ENCODE results near the gene MOV10L1.
"Not testable (repeated sequence)": the region's sequence is repeated elsewhere in the genome, so short reads cannot be mapped to it uniquely, and the experiment has no call there.

The MOV10L1 gene

DNA sequence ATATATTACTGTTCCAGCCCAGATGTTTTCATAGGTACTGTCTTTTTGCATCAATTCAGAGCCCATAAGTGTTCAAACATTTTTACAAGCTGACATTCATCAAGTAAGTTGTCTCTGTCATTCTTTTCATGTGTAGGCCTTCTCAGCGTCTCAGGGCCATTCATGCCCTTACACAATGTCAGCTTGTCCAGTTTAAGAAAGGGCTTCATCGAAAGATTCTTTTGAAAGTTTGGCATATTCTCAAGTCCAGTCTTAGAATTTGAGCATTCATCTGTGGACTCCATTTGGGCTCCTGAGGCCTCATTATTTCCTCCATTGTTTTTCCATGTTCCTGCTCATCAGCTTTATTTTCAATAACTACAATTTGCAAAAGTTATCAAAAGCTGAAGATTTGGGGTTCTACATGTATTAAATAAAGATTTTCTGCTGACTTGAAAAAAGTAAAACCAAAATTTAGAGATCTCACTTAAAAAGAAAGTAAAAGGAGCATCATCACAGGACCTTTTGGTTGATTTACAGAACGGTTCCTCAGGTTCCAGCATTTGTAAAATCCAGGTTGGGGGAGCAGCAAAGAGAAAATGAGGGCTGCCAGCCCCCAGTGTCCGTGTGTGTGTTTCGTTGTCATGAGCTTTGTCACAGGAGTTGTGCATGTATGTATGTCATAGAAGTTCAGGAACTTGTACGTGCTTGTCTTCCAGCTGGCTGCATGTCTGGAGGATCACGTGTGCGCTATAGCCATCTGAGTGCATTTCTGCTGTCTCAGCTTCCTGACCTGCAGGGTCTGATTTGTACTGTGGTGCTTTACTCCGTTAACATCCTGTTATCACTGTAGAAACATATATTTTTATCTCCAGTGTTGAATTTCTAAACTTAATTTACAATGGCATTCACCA is 15.6 kb downstream of the MOV10L1 start:
- peak; percentile 62 for DNase-seq (ENCODE audit: low read depth)

DNA sequence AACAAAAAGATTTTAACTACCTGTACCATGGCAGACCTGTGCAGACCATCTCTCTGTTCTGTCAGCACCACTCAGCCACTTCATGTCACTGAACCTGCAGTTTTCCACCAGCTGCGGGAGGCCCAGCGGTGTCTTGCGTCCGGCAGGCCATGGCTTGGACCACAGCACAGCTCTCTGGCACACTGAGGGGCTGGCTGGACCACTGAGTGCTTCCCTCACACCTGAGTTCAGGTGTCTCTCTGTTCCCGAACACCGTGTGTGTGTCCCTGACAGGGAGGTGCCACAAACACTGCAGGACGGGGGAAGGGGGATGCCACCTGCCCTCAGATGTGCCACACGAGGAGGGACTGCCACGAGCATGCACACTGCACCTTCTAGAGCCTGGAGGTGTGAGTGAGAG is 17.7 kb downstream of the MOV10L1 start:
- no peak for DNase-seq (ENCODE audit: low read depth)

GRCh38 chr22:50111056-50111455 is 21.2 kb downstream of the MOV10L1 start:
- no peak for DNase-seq (ENCODE audit: low read depth)

- peak; percentile 94 for DNase-seq (ENCODE audit: low read depth)
Observed at GRCh38 chr22:50112151-50113118, 22.6 kb downstream of the MOV10L1 start.

DNA sequence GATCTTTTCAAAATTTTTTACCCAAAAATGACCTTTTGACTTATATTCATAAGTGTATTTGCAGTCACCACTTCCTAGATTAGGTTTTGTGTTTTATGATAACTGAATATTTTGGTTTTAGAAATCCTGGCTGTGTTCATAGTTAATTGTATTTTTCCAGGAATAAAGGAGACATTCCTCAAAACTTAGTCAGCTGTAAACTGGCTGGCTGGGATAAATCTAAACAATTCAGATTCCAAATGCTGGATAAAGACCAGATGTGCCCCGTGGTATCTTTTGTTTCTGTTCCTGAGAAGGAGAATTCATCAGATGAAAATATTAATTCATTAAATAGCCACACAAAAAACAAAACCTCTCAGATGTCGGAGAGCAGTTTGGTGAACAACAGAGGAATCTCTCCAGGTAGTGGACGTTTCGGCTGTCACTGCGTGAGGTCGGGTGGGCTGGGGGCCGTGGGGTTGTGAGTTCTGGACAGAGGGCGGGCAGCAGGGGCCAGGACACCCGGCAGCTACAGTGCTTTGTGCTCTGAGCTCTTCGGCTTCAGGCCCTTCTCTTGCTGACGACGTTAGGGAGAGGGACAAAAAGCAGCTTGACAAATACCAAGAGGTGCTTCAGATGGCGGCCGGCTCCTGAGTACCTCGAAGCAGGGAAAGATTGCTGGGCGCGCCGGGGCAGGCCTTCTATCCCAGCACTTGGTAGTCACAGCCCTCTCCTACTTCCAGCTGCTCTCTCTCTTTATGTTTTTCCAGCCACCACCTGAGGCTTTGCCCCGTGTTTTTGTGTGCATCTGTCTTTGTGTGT is 24.6 kb downstream of the MOV10L1 start:
- DNase-seq (ENCODE audit: low read depth) = peak; percentile 66

DNA sequence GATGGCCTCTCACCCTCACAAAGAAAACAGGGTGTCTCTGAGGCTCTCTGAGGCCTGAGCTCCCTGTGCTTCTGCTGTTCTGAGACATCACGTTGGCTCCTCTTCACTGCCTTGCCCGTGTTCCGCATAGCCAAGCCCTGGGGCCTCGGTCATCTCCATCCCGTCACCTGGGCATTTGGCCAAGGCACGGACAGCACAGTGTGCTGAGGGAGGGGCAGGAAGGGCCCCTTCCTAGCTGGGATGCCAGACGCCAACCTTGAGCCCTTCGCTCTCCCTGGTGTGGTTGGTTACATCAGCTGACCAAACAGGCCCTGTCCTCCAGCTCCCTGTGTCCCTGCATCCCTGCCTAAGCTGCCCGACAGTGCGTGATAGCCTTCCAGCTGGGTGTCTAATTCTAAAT is 25.9 kb downstream of the MOV10L1 start:
- peak; percentile 25 for DNase-seq (ENCODE audit: low read depth)

GRCh38 chr22:50117168-50117762 is 27.5 kb downstream of the MOV10L1 start:
- DNase-seq (ENCODE audit: low read depth) = no peak

- peak; percentile 49 for DNase-seq (ENCODE audit: low read depth)
Observed at GRCh38 chr22:50118129-50118528, 28.3 kb downstream of the MOV10L1 start.

DNA sequence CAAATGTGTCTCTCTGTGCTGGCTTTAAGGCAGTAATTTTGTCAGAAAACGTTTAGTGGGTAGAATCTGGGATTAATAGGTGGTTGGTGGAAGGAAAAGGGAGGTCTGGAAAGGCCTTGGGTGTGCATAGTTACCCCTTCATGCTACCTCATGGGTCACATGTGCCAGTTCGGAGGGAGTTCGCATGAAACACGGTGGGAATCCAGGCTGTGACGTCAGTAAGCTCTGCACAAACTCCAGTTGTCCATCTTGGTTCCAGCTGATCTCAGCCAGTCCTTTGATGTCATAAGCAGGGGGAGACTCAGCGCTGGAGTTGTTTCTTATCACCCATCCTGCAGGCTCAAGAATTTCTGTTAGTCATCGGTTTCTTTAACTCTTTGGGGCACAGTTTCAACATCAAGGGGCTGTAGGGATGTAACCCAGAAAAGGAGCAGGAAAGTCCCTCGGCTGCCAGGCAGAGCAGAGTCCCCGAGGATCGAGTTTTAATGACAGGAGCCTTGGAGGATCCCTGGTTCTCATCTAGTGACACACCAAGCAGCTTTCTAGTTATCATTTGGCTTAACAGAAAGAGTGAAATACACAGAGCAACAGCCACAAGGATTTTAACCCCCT is 28.9 kb downstream of the MOV10L1 start:
- DNase-seq (ENCODE audit: low read depth) = peak; percentile 99

GRCh38 chr22:50119169-50119767 is 29.5 kb downstream of the MOV10L1 start:
- no peak for DNase-seq (ENCODE audit: low read depth)

GRCh38 chr22:50119768-50120251 is 30.0 kb downstream of the MOV10L1 start:
- no peak for DNase-seq (ENCODE audit: low read depth)

DNA sequence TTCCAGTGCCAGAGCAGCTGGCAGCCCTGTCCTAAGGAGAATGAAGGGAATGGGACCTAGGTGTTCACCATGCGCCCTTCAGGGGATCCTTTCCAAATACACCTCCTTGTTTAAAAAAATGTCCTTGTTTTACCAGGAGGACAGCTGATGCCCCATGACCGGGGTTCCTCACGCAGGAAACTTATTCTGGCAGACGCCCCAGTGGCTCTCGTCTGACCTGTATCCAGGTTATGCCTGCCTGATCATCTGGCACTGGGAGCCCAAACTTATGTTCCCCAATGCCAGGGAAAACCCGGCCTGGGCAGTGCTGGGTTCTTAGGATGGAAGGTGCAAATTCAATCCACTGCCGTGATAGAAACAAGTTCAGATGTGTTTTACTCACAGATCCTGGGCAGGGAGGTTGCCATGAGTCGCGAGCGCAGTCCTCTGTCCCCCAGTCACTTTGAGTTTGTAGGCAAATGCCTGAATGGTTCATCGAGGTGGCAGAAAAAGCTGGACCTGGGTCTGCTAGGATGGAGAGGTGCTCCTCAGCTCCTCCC is 31.5 kb downstream of the MOV10L1 start:
- no peak for DNase-seq (ENCODE audit: low read depth)

DNA sequence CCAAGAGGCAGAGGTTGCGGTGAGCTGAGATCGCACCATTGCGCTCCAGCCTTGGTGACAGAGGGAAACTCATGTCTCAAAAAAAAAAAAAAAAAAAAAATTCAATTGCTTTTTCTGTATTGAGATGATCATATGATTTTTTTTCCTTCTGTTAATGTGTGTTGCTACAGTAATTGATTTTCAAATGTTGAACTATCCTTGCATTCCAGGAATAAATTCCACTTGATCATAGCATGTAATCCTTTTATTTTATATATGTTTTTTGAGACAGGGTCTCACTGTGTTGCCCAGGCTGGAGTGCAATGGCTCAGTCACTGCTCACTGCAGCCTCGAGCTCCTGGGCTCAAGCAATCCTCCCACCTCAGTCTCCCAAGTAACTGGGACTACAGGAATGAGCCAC is 33.3 kb downstream of the MOV10L1 start:
- no peak for DNase-seq (ENCODE audit: low read depth)

DNA sequence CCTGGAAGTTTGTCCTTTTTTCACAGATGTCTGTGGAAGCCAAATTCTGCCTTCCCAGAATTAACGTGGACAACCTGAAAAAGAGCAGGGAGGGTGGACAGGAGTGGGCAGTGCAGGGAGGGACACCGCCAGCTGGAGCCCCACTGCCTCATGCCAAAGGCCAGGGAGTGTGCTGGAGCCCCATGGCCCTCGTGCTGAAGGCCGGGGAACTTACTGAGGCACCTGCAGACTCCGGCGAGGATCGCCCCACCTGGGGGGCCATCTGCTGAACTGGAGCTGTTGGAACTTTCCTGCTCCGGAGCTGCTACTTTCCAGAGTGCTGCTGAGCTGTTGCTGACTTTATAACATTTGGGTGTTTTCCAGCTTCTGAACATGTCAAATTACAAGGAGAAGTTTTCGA is 35.2 kb downstream of the MOV10L1 start:
- no peak for DNase-seq (ENCODE audit: low read depth)

DNA sequence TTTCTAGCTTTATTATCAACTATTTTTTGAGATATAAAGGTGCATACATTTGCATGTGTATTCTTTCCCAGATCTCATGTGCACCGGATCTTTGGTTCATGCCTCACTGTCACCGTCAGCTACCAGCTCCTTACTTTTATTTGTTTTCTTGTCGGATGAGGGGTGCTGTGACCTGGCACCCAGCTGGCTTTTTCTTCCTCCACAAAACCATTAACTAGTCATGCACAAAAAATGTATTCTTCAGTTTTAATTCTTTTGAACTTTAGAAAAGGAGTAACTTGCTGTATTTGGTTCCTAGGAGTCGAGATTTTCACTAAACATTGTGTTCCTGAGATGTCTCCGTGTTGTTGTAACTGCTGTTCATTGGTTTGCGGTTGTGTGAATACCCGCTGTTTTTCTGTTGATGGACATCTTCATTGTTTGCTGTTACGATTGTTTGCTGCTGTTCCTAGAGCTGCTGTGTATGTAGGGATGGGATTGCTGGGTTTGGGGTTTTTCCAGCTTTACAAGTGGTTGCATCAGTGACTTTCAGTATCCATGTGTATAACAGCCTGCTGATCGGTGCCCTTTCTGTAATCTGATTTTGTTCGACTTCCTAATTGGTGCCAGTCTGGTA is 39.4 kb downstream of the MOV10L1 start:
- DNase-seq (ENCODE audit: low read depth) = no peak

DNA sequence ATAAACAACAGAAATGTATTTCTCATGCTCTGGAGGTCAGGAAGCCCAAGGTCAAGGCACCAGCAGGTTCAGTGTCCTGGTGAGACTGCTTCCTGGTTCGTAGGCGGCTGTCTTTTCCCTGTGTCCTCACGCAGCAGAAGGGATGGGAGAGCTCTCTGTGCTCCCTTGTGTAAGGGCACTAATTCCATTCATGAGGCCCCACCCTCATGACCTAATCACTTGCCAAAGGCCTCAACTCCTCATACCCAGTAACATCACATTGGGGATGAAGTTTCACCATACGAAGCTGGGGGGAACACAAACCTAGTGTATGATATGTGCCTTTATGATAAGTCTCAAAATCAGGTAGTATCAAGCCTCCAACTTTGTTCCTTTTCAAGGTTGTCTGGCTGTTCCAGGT is 42.1 kb downstream of the MOV10L1 start:
- no peak for DNase-seq (ENCODE audit: low read depth)

GRCh38 chr22:50134481-50134880 is 44.7 kb downstream of the MOV10L1 start:
- no peak for DNase-seq (ENCODE audit: low read depth)

DNA sequence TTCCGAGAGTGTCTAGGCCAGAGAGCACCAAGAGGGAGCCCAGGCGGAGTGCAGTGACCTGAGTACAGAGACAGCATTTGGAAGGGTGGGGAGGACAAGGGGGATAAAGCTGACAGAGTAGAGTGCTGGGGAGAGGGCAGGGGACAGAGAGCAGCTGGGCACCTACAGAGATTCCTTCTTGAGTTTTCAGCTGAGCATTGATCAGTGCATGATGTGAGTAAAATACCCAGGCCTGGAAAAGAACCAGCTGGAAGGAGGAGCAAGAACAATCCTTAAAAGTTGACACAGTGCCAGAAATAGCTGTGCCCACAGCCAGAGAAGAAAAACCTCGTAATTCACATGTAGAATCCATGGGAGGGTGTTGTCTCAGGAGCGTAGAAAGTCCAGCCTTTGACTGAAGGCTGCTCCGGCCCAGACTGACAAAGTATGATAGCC is 46.8 kb downstream of the MOV10L1 start:
- DNase-seq (ENCODE audit: low read depth) = no peak

DNA sequence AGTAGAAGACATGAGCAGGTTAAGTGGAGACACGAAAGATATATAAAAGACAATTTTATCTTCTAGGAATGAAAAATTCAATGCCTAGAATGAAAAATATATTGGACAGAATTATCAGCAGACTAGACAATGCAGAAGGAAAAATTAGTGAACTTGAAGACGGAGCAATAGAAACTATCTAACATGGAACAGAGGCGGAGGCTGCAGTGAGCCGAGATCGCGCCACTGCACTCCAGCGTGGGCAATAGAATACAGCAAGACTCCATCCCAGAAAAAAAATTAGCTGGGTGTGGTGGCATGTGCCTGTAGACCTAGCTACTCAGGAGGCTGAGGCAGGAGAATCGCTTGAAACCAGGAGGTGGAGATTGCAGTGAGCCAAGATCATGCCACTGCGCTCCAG is 47.5 kb downstream of the MOV10L1 start:
- DNase-seq (ENCODE audit: low read depth) = not testable (repeated sequence)

DNA sequence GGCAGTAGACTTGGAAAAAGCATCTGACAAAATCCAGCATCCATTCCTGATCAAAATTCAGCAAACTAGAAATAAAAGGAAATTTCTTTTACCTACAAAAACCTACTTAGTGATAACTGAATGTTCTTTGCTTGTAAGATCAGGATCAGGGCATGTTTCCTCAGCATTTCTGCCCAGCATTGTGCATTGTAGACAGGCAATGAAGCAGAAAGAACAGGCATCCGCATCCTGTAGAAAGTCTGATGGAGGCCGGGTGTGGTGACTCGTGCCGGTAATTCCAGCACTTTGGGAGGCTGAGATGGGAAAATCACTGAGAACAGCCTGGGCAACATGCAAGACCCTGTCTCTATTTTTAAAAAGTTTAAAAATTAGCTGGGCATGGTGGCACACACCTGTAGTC is 48.2 kb downstream of the MOV10L1 start:
- DNase-seq (ENCODE audit: low read depth) = no peak

Measured in iris pigment epithelial cell (primary cell).